ENCODE measurements around the gene APOBEC3C. TPM values are rescaled to one million over a fixed set of nuclear protein-coding genes. Genes with fewer than 3 reads are reported as not detected.
"Not testable (repeated sequence)": the region's sequence is repeated elsewhere in the genome, so short reads cannot be mapped to it uniquely, and the experiment has no call there.

APOBEC3C gene
- total and polyA plus RNA-seq, 2 of the 4 experiments (the other 2 are of a cell fraction): 6.6 to 32.0 TPM

GRCh38 chr22:38984784-38985757, 29.0 kb upstream of the APOBEC3C start:
- ATAC-seq (ENCODE audit: low read depth); dilution Hi-C loops (cut with HindIII; ENCODE audit: low sequenced_read_pairs, unreplicated experiment); H2AK5ac ChIP-seq (ENCODE audit: low read depth, low read length); H3K9me3 ChIP-seq (ENCODE audit: control insufficient read depth, insufficient read depth, low read length); POLR2A ChIA-PET (ENCODE audit: unreplicated experiment); H4K91ac ChIP-seq (ENCODE audit: insufficient read depth, low read depth, low read length); H3K4me3 ChIP-seq (ENCODE audit: insufficient read depth, low read depth, low read length); H2BK5ac ChIP-seq (ENCODE audit: low read depth, low read length, poor library complexity, severe bottlenecking); H3K4me2 ChIP-seq (ENCODE audit: low read depth, low read length); H3K18ac ChIP-seq (ENCODE audit: low read depth, low read length); H3K14ac ChIP-seq (replicated peaks; ENCODE audit: low read depth, low read length); H3K9me1 ChIP-seq (ENCODE audit: insufficient read depth, low read length); H2BK20ac ChIP-seq (ENCODE audit: low read depth, low read length); H3K36me3 ChIP-seq (ENCODE audit: control insufficient read depth, insufficient read depth, low read length); H3K4me1 ChIP-seq (ENCODE audit: control insufficient read depth, insufficient read depth, low read length); H2BK120ac ChIP-seq (ENCODE audit: low read depth, low read length); H4K20me1 ChIP-seq (ENCODE audit: insufficient read depth, low read length); in situ Hi-C loops (cut with MboI; ENCODE audit: low sequenced_read_pairs); H3K56ac ChIP-seq (ENCODE audit: extremely low read depth, insufficient read depth, low read length); H4K8ac ChIP-seq (ENCODE audit: low read depth in 2 of 2, low read length in 2 of 2); BruUV-seq (replicated peaks); H3K9ac ChIP-seq (ENCODE audit: low read depth, low read length); H3K27me3 ChIP-seq (ENCODE audit: control insufficient read depth, insufficient read depth, low read length); H2AFZ ChIP-seq (replicated peaks; ENCODE audit: low read length, poor library complexity); H4K5ac ChIP-seq (ENCODE audit: low read depth, low read length); H3K23ac ChIP-seq (ENCODE audit: low read depth, low read length); H3K27ac ChIP-seq (ENCODE audit: insufficient read depth, low read length); H2BK15ac ChIP-seq (ENCODE audit: low read depth, low read length); H3K4ac ChIP-seq (ENCODE audit: low read depth, low read length); CTCF ChIA-PET: not testable (repeated sequence)
- H2AK9ac ChIP-seq (replicated peaks; ENCODE audit: low read depth, low read length, poor library complexity): peak overlapping the region; percentile 42
- H3K79me1 ChIP-seq (ENCODE audit: low read depth in 1 of 2, low read length in 2 of 2): peaks cover 4 to 10% of the 10 kb centered on the region in 2 experiments; a peak in 2 of 4 replicates
- WGBS, 2 experiments (ENCODE audit: extremely low coverage in 2 of 2, insufficient read length in 1 of 2): 100% methylated on average over 1 of the region's 9 CpGs; no CpG with 5 or more reads in 1 of the 2 experiments
- TF ChIP-seq FOS (IDR thresholded peaks at IDR 0.05; ENCODE audit: low read depth, low read length): peak; percentile 25; the same call in 1 of the 2 replicates
- intact Hi-C loops (cut with micrococcal nuclease): loop anchor here (5.0 kb wide), 1 partner anchor 113 kb away; the partner anchor contains the start of gene CBX6
- DNase-seq: peak; percentile 35
